SK-N-SH (cell line): ENCODE measurements around the gene KHSRP. TPM values are rescaled to one million over a fixed set of nuclear protein-coding genes. Genes with fewer than 3 reads are reported as not detected.

Experiments used
- CTCF ChIA-PET: fragments of 300-600, 350-600 bp; formaldehyde crosslinking; extraction: SDS; loops from one replicate; lab custom pipeline; 2021; lab: Yijun Ruan, JAX
- POLR2A ChIA-PET: fragments of 350-600 bp; sonication (Branson Sonifier 250); formaldehyde crosslinking; extraction: SDS; loops from one replicate; lab custom pipeline; 2020; ENCODE audit warnings: antibody characterized with exemption, inconsistent platforms; lab: Yijun Ruan, JAX
- DNase-seq: peaks from one replicate; pipeline ENCODE4 v3.0.0; 2012
- H2AFZ ChIP-seq: fragments of 200-600 bp; sonication (generic); 2 replicates; pipeline ENCODE4 v1.8.1; 2016; ENCODE audit warnings: antibody characterized with exemption, mild to moderate bottlenecking, low read depth
- H3F3A ChIP-seq: fragments of 200-600 bp; sonication (generic); replicated peaks from 2 replicates; pipeline ENCODE3; 2016; ENCODE audit warnings: antibody characterized with exemption, mild to moderate bottlenecking; ENCODE audit not compliant: insufficient read depth
- H3K27ac ChIP-seq, 2 experiments: fragments of 200-500 bp in 1 of 2; fragments of 200-600 bp in 1 of 2; sonication (Bioruptor generic) in 1 of 2; sonication (generic), shearing (Covaris generic) in 1 of 2; 2 replicates each; pipeline versions ENCODE4 v1.5.1 to v1.6.1; 2014 to 2016; ENCODE audit warnings: low read depth in 2 of 2, inconsistent platforms in 1 of 2, low read length in 1 of 2, mild to moderate bottlenecking in 1 of 2, mixed read lengths in 1 of 2
- H3K27me3 ChIP-seq: fragments of 200-600 bp; sonication (generic), shearing (Covaris generic); 2 replicates; pipeline ENCODE4 v1.6.1; 2016; ENCODE audit warnings: mixed run types; ENCODE audit not compliant: insufficient read depth
- H3K36me3 ChIP-seq, 2 experiments: fragments of 200-500 bp in 1 of 2; fragments of 200-600 bp in 1 of 2; sonication (Bioruptor generic) in 1 of 2; sonication (generic) in 1 of 2; replicated peaks in 1 of 2; 2 replicates each; pipeline versions ENCODE3 to v1.5.1; 2014 to 2016; ENCODE audit warnings: low read length in 1 of 2, mild to moderate bottlenecking in 1 of 2; ENCODE audit not compliant: insufficient read depth in 2 of 2, control insufficient read depth in 1 of 2
- H3K4me1 ChIP-seq, 2 experiments: fragments of 200-500 bp in 1 of 2; fragments of 200-600 bp in 1 of 2; sonication (Bioruptor generic) in 1 of 2; sonication (generic), shearing (Covaris generic) in 1 of 2; 2 replicates each; pipeline versions ENCODE4 v1.5.1 to v1.6.1; 2014 to 2016; ENCODE audit warnings: low read depth in 1 of 2, low read length in 1 of 2, mixed run types in 1 of 2; ENCODE audit not compliant: insufficient read depth in 2 of 2, control insufficient read depth in 1 of 2
- H3K4me2 ChIP-seq: fragments of 200-600 bp; sonication (generic), shearing (Covaris generic); 2 replicates; pipeline ENCODE4 v1.6.1; 2017; ENCODE audit warnings: mixed run types
- H3K4me3 ChIP-seq, 2 experiments: fragments of 200-500 bp in 1 of 2; fragments of 200-600 bp in 1 of 2; sonication (Bioruptor generic) in 1 of 2; sonication (generic), shearing (Covaris generic) in 1 of 2; 2 replicates each; pipeline versions ENCODE4 v1.5.1 to v1.8.1; 2014 to 2016; ENCODE audit warnings: low read depth in 2 of 2, inconsistent platforms in 1 of 2, low read length in 1 of 2, mild to moderate bottlenecking in 1 of 2, mixed read lengths in 1 of 2, moderate library complexity in 1 of 2
- H3K79me2 ChIP-seq: fragments of 200-600 bp; sonication (generic); 2 replicates; pipeline ENCODE4 v1.8.1; 2017; ENCODE audit warnings: mild to moderate bottlenecking; ENCODE audit not compliant: insufficient read depth
- H3K9ac ChIP-seq: fragments of 200-600 bp; sonication (generic); 2 replicates; pipeline ENCODE4 v1.6.1; 2017; ENCODE audit warnings: mixed run types
- H3K9me2 ChIP-seq: fragments of 200-600 bp; sonication (generic); 2 replicates; pipeline ENCODE4 v1.6.1; 2017; ENCODE audit warnings: mixed run types
- H3K9me3 ChIP-seq: fragments of 200-600 bp; sonication (generic); 2 replicates; pipeline ENCODE4 v1.6.1; 2017; ENCODE audit warnings: mixed run types, mild to moderate bottlenecking, moderate library complexity
- H4K20me1 ChIP-seq: fragments of 200-600 bp; sonication (generic); 2 replicates; pipeline ENCODE4 v1.6.1; 2017; ENCODE audit warnings: mild to moderate bottlenecking, mixed run types; ENCODE audit not compliant: insufficient read depth
- ELF1 ChIP-seq: IDR thresholded peaks from 2 replicates; pipeline ENCODE4 v1.4.0; 2012
- FOSL2 ChIP-seq: IDR thresholded peaks from 2 replicates; pipeline ENCODE4 v1.4.0; 2012; ENCODE audit warnings: low read depth, mild to moderate bottlenecking, moderate library complexity, borderline replicate concordance
- FOXM1 ChIP-seq: IDR thresholded peaks from 2 replicates; pipeline ENCODE4 v1.4.0; 2012; ENCODE audit warnings: low read depth, mild to moderate bottlenecking
- GATA2 ChIP-seq: sonication (generic); formaldehyde crosslinking; IDR thresholded peaks from 2 replicates; pipeline ENCODE4 v1.5.0; 2020; ENCODE audit warnings: mild to moderate bottlenecking, missing genetic modification reagents
- MXI1 ChIP-seq: IDR thresholded peaks from 2 replicates; pipeline ENCODE4 v1.6.1; 2012; ENCODE audit warnings: mild to moderate bottlenecking, low read depth, low read length, improper control_type of control experiment
- NFIC ChIP-seq: IDR thresholded peaks from 2 replicates; pipeline ENCODE4 v1.4.0; 2012; ENCODE audit warnings: borderline replicate concordance
- NRF1 ChIP-seq: IDR thresholded peaks from 2 replicates; pipeline ENCODE4 v1.6.1; 2012; ENCODE audit warnings: low read depth, mild to moderate bottlenecking, low read length
- RCOR1 ChIP-seq: fragments of 150-350 bp; IDR thresholded peaks from 2 replicates; pipeline ENCODE4 v1.6.1; 2017; ENCODE audit warnings: antibody characterized with exemption, low read length
- RFX5 ChIP-seq: IDR thresholded peaks from 2 replicates; pipeline ENCODE4 v1.6.1; 2012; ENCODE audit warnings: mild to moderate bottlenecking, improper control_type of control experiment, low read length
- RXRA ChIP-seq: IDR thresholded peaks from 2 replicates; pipeline ENCODE4 v1.4.0; 2012; ENCODE audit warnings: low read depth, mild to moderate bottlenecking, borderline replicate concordance
- TAF1 ChIP-seq: IDR thresholded peaks from 2 replicates; pipeline ENCODE4 v1.6.1; 2012; ENCODE audit warnings: low read depth, mild to moderate bottlenecking, low read length, moderate library complexity, borderline replicate concordance
- TCF12 ChIP-seq: IDR thresholded peaks from 2 replicates; pipeline ENCODE4 v1.4.0; 2012
- YY1 ChIP-seq: IDR thresholded peaks from 2 replicates; pipeline ENCODE4 v1.4.0; 2012; ENCODE audit warnings: low read depth, mild to moderate bottlenecking
- WGBS: methylation state at CpG from one replicate; pipeline ENCODE4 v1.1.6; 2017; ENCODE audit warnings: low lambda C conversion rate; 5-methylcytosine and 5-hydroxymethylcytosine counted together
- polyA plus RNA-seq, 3 experiments: library from polyadenylated mRNA; depleted of rRNA; stranded (reverse); fragments of >200 nt; gene quantifications; 2 replicates each; pipeline ENCODE4 v1.2.3, GENCODE V29; 2012
- TF ChIP-seq, protein P1 (sequence below): IDR thresholded peaks from 2 replicates; pipeline ENCODE4 v1.4.0; 2012; ENCODE audit warnings: low read depth

The KHSRP gene
- polyA plus RNA-seq, 1 of the 3 experiments (the other 2 are of a cell fraction) = 96.8 TPM

DNA sequence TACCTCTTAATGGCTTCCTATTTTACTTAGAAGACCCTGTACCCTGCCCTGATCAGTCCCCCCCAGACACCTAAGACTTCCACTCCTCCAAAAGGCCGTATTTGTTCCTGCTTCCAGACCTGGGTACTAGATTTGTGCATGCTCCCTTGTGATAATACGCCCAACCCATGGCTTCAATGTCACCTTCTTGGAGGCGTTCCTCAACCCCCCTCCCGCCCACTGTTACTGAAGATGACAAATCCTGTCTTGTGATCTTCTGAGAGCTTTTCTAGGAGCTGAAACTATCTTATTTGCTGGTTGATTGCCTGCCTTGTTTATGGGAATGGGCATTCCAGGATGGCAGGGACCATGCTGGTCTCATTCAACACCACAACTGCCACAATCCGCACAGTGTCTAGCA is 25.6 kb upstream of the KHSRP start:
- Histone ChIP-seq H3K27ac (no peak overlapping the region), H3K4me3 (no peak overlapping the region), H3K9me3 (no peaks in the 10 kb centered on the region), H4K20me1 (no peaks in the 10 kb centered on the region), H3F3A (no peaks in the 10 kb centered on the region), H2AFZ (no peak overlapping the region), H3K4me2 (no peak overlapping the region), H3K36me3 (peaks cover 0 to 9% of the 10 kb centered on the region in 2 experiments), H3K4me1 (no peaks in the 10 kb centered on the region), H3K9ac (no peak overlapping the region), H3K27me3 (no peaks in the 10 kb centered on the region), H3K79me2 (no peaks in the 10 kb centered on the region), H3K9me2 (no peaks in the 10 kb centered on the region)
- DNase-seq = no peak
- WGBS = 89% methylated on average over 5 of the region's 5 CpGs
- TF ChIP-seq GATA2 (CRISPR knock-in tag) (no peak), NRF1 (no peak), ELF1 (no peak), NFIC (no peak), MXI1 (no peak)
- CTCF ChIA-PET = no interaction called here
- POLR2A ChIA-PET = no interaction called here

DNA sequence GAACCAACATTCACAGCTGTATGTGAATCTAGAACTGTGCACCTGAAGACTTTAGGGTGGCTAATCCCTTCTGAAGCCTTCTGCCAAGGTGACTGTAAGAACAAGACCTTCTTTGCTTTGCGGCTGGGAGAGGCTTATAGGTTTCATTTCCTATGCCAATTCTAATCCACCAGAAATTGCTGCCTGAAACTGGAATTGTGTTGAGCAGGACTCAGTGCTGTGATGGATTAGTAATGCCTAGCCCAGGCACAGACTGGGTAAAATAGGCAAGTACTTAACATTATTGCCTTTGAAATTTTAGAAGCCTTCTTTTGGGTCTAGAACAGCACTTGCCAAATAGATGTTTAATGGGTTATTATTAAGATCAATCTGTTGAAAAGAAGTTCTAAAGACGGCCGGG is 23.4 kb upstream of the KHSRP start:
- Histone ChIP-seq H3K4me3 (no peak overlapping the region), H2AFZ (no peak overlapping the region), H3K4me2 (no peak overlapping the region), H3K9ac (no peak overlapping the region), H3F3A (no peaks in the 10 kb centered on the region), H3K27me3 (no peaks in the 10 kb centered on the region), H3K79me2 (no peaks in the 10 kb centered on the region), H3K4me1 (no peaks in the 10 kb centered on the region), H3K9me2 (no peaks in the 10 kb centered on the region), H3K27ac (no peak overlapping the region), H3K36me3 (no peaks in the 10 kb centered on the region), H4K20me1 (no peaks in the 10 kb centered on the region), H3K9me3 (no peaks in the 10 kb centered on the region)
- ChIA-PET POLR2A (no interaction called here), CTCF (no interaction called here)
- WGBS = 91% methylated on average over 3 of the region's 3 CpGs
- TF ChIP-seq FOSL2 (no peak), GATA2 (CRISPR knock-in tag) (no peak), TAF1 (no peak), RCOR1 (no peak), FOXM1 (no peak)
- TF ChIP-seq, protein P1, sequence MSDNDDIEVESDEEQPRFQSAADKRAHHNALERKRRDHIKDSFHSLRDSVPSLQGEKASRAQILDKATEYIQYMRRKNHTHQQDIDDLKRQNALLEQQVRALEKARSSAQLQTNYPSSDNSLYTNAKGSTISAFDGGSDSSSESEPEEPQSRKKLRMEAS = no peak
- DNase-seq = no peak

DNA sequence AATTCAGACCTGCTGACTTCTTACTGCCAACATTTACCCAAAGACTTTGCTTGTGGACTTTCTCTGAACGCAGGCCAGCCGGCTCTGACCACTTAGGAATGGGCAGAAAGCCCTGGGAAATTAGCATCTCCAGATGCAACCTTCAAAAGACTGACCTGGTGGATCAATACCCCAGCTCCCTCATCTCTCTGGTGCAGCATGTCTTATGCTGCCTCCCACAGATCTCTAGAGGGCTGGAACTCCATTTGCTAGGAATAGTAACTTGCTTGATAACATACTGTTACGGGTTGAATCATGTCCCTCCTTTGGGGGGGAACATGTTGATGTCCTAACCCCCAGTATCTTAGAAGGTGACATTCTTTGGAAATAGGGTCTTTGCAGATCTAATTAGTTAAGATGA is 21.8 kb upstream of the KHSRP start:
- Histone ChIP-seq H3K9me3 (no peaks in the 10 kb centered on the region), H3K9me2 (no peaks in the 10 kb centered on the region), H3K9ac (no peak overlapping the region), H3K79me2 (no peaks in the 10 kb centered on the region), H3K4me2 (no peak overlapping the region), H3K4me3 (no peak overlapping the region), H3F3A (no peaks in the 10 kb centered on the region), H4K20me1 (no peaks in the 10 kb centered on the region), H3K27ac (no peak overlapping the region), H3K36me3 (no peaks in the 10 kb centered on the region), H3K4me1 (no peaks in the 10 kb centered on the region), H3K27me3 (no peaks in the 10 kb centered on the region), H2AFZ (no peak overlapping the region)
- ChIA-PET POLR2A (no interaction called here), CTCF (no interaction called here)
- TF ChIP-seq YY1 = no peak
- TF ChIP-seq RXRA = no peak
- TF ChIP-seq FOSL2 = no peak
- TF ChIP-seq MXI1 = no peak
- no peak for TF ChIP-seq RCOR1
- TF ChIP-seq TCF12 = no peak
- no peak for TF ChIP-seq RFX5
- DNase-seq = no peak
- WGBS = 75% methylated on average over 3 of the region's 3 CpGs
